HL-60 (cell line): Measurements from ENCODE around the gene UNC80.

Experiments
- DNase-seq, 2 experiments: peaks; one replicate each; pipeline ENCODE4 v3.0.0-alpha.2; 2010 to 2020; ENCODE audit warnings: low read depth in 1 of 2, low spot score in 1 of 2
- H3K27ac ChIP-seq: fragments of 250-450 bp; sonication (Bioruptor Pico); replicated peaks from 2 replicates; pipeline ENCODE4 v1.5.1; 2020; ENCODE audit warnings: mild to moderate bottlenecking, moderate library complexity
- H3K27me3 ChIP-seq: fragments of 250-450 bp; sonication (Bioruptor Pico); 2 replicates; pipeline ENCODE4 v1.5.1; 2021; ENCODE audit warnings: mild to moderate bottlenecking, moderate library complexity; ENCODE audit not compliant: insufficient read depth, poor library complexity, severe bottlenecking
- H3K4me3 ChIP-seq: replicated peaks from 2 replicates; pipeline ENCODE4 v1.5.1; 2011; ENCODE audit warnings: mild to moderate bottlenecking, control low read depth, low read length; ENCODE audit not compliant: insufficient read depth
- GABPA ChIP-seq: IDR thresholded peaks from 2 replicates; pipeline ENCODE4 v1.6.1; 2012; ENCODE audit warnings: low read depth
- POLR2AphosphoS5 ChIP-seq: IDR thresholded peaks from 2 replicates; pipeline ENCODE4 v1.6.1; 2012; ENCODE audit warnings: low read depth
- REST ChIP-seq: IDR thresholded peaks from 2 replicates; pipeline ENCODE4 v1.6.1; 2012; ENCODE audit warnings: low read depth; ENCODE audit not compliant: insufficient replicate concordance
- SPI1 ChIP-seq: IDR thresholded peaks from 2 replicates; pipeline ENCODE4 v1.6.1; 2012; ENCODE audit warnings: low read depth, mild to moderate bottlenecking, borderline replicate concordance
- TF ChIP-seq, protein P1 (sequence below): IDR thresholded peaks from one replicate; pipeline ENCODE4 v1.5.1; 2011; ENCODE audit warnings: low read length, control low read depth, inconsistent platforms; ENCODE audit not compliant: insufficient read depth

The UNC80 gene

DNA sequence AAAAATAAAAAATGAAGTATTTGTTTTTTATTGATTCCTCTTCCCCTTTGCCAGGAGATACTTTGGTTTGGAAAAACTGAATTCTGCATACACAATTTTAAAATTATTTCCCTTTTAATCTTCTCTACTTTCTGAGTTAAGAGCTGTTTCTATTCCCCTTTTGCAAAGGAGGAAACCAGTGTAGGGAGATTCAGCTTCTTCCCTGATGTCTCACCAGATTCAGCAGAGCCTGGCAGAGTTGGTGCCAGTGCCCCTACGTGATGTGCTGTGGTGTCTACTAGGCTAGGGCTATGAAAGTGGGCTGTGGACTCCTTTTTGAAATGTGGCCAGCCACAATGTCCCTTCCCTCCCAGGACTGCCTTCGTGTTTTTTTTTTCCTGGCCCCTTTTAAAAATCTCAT, 233.2 kb downstream of the UNC80 start:
- H3K4me3 ChIP-seq, result no peak overlapping the region; the same call in 1 of the 2 replicates
- peak in 1 of 2 experiments; percentile 6 for DNase-seq
- H3K27me3 ChIP-seq, result no peaks in the 10 kb centered on the region
- TF ChIP-seq REST (no peak), GABPA (no peak), SPI1 (no peak), POLR2AphosphoS5 (no peak)
- TF ChIP-seq, protein P1, sequence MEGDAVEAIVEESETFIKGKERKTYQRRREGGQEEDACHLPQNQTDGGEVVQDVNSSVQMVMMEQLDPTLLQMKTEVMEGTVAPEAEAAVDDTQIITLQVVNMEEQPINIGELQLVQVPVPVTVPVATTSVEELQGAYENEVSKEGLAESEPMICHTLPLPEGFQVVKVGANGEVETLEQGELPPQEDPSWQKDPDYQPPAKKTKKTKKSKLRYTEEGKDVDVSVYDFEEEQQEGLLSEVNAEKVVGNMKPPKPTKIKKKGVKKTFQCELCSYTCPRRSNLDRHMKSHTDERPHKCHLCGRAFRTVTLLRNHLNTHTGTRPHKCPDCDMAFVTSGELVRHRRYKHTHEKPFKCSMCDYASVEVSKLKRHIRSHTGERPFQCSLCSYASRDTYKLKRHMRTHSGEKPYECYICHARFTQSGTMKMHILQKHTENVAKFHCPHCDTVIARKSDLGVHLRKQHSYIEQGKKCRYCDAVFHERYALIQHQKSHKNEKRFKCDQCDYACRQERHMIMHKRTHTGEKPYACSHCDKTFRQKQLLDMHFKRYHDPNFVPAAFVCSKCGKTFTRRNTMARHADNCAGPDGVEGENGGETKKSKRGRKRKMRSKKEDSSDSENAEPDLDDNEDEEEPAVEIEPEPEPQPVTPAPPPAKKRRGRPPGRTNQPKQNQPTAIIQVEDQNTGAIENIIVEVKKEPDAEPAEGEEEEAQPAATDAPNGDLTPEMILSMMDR, result no peak
- H3K27ac ChIP-seq, result peak overlapping the region; percentile 95

- no peak overlapping the region for H3K27ac ChIP-seq
- H3K4me3 ChIP-seq, result no peak overlapping the region
- TF ChIP-seq GABPA (no peak), REST (no peak), SPI1 (no peak), POLR2AphosphoS5 (no peak)
- TF ChIP-seq, protein P1, result no peak
- H3K27me3 ChIP-seq, result no peaks in the 10 kb centered on the region
- no peak for DNase-seq
These were observed 236.3 kb downstream of the UNC80 start for GRCh38 chr2:210007895-210008294.

DNA sequence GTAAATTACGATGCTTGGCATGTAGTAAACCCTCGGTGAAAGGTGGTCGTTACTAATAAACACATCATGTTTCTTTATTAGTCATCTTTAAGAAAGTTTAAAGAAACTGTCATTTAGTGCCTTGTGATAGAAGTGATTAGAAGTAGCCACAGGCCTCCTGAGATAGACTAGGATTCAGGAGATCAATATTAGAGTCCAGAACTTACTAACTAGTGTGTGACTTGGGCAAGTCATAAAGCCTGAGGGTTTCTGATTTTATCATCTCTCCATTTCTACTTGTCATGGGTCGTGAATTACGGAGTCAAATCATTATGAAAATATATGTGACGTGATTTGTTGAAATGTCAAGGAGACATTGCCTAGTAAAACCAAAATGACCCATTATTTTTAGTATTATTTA, 237.5 kb downstream of the UNC80 start:
- TF ChIP-seq GABPA, result no peak
- TF ChIP-seq REST, result no peak
- TF ChIP-seq SPI1, result no peak
- TF ChIP-seq, protein P1, result no peak
- no peak for TF ChIP-seq POLR2AphosphoS5
- Histone ChIP-seq H3K4me3 (no peak overlapping the region), H3K27ac (no peak overlapping the region), H3K27me3 (no peaks in the 10 kb centered on the region)
- no peak for DNase-seq
